OCI-LY1 (cell line): ENCODE measurements around the gene OR1N2.

Experiments used
- EZH2 ChIP-seq: fragments of 200-600 bp; sonication (generic), shearing (Covaris generic); IDR thresholded peaks from 2 replicates; pipeline ENCODE4 v1.8.0; 2017; ENCODE audit warnings: borderline replicate concordance, mixed run types, mild to moderate bottlenecking, antibody characterized with exemption, low read length, moderate library complexity, mixed read lengths
- TF ChIP-seq, protein P1 (sequence below): fragments of 200-600 bp; sonication (generic), shearing (Covaris generic); IDR thresholded peaks from 2 replicates; pipeline ENCODE4 v1.5.1; 2017; ENCODE audit warnings: mild to moderate bottlenecking, antibody characterized with exemption, low read length, moderate library complexity, mixed read lengths

- TF ChIP-seq, protein P1, sequence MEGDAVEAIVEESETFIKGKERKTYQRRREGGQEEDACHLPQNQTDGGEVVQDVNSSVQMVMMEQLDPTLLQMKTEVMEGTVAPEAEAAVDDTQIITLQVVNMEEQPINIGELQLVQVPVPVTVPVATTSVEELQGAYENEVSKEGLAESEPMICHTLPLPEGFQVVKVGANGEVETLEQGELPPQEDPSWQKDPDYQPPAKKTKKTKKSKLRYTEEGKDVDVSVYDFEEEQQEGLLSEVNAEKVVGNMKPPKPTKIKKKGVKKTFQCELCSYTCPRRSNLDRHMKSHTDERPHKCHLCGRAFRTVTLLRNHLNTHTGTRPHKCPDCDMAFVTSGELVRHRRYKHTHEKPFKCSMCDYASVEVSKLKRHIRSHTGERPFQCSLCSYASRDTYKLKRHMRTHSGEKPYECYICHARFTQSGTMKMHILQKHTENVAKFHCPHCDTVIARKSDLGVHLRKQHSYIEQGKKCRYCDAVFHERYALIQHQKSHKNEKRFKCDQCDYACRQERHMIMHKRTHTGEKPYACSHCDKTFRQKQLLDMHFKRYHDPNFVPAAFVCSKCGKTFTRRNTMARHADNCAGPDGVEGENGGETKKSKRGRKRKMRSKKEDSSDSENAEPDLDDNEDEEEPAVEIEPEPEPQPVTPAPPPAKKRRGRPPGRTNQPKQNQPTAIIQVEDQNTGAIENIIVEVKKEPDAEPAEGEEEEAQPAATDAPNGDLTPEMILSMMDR: no peak
- TF ChIP-seq EZH2: no peak
These were observed at the start of gene OR1N2 for GRCh38 chr9:122552812-122553211.
